ENCODE data around the gene MYO5B.

DNA sequence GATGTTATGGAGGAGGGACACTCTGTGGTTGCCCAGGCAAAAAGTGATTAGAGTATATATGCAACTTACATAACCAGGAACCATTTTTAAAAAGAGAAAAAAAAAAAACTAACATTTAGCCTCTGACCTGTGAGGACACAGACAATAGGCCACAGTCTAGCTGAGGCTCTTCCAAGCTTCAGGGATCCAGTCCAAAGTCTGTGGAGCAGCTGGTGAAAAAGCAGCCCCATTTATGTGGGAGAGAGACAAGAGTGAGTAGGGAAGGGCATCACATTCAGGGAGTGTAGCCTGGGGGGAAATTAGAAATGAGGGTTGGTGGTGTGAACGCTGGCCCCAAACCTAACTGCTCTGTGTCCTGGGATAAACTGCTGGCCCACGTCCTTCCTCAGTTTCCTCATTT lies 122.8 kb downstream of the MYO5B start:
- TF ChIP-seq, protein P1, sequence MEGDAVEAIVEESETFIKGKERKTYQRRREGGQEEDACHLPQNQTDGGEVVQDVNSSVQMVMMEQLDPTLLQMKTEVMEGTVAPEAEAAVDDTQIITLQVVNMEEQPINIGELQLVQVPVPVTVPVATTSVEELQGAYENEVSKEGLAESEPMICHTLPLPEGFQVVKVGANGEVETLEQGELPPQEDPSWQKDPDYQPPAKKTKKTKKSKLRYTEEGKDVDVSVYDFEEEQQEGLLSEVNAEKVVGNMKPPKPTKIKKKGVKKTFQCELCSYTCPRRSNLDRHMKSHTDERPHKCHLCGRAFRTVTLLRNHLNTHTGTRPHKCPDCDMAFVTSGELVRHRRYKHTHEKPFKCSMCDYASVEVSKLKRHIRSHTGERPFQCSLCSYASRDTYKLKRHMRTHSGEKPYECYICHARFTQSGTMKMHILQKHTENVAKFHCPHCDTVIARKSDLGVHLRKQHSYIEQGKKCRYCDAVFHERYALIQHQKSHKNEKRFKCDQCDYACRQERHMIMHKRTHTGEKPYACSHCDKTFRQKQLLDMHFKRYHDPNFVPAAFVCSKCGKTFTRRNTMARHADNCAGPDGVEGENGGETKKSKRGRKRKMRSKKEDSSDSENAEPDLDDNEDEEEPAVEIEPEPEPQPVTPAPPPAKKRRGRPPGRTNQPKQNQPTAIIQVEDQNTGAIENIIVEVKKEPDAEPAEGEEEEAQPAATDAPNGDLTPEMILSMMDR (IDR thresholded peaks at IDR 0.05; ENCODE audit: low read depth, low read length), result no peak
- TF ChIP-seq, protein P2, sequence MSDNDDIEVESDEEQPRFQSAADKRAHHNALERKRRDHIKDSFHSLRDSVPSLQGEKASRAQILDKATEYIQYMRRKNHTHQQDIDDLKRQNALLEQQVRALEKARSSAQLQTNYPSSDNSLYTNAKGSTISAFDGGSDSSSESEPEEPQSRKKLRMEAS (IDR thresholded peaks at IDR 0.05; ENCODE audit: low read depth, low read length), result no peak
- TF ChIP-seq MYC (IDR thresholded peaks at IDR 0.05; ENCODE audit: low read depth, low read length) (no peak), POLR2A (IDR thresholded peaks at IDR 0.05; ENCODE audit: extremely low read depth, insufficient read length) (no peak)

All from NB4 (cell line).